Activated CD4-positive, CD25-positive, alpha-beta regulatory T cell treated with anti-CD3 and anti-CD28 coated beads, Interleukin-2, amount 50 U/mL, for 16 hours (primary cell): ENCODE data around the gene CSTF1.
"Not testable (repeated sequence)": the region's sequence is repeated elsewhere in the genome, so short reads cannot be mapped to it uniquely, and the experiment has no call there.

ENCODE experiments used
- DNase-seq: peaks from one replicate; pipeline ENCODE4 v3.0.0-alpha.2; 2020; ENCODE audit warnings: low read depth, low spot score

The CSTF1 gene

GRCh38 chr20:56406910-56407309 lies 14.5 kb downstream of the CSTF1 start:
- DNase-seq: no peak

- DNase-seq: no peak
Observed at GRCh38 chr20:56409521-56409920, 17.1 kb downstream of the CSTF1 start.

GRCh38 chr20:56409956-56410355 lies 17.5 kb downstream of the CSTF1 start:
- DNase-seq: no peak

- not testable (repeated sequence) for DNase-seq
Observed at GRCh38 chr20:56411287-56411686, 18.8 kb downstream of the CSTF1 start.

GRCh38 chr20:56411759-56412472 lies 19.5 kb downstream of the CSTF1 start, which contains the start of gene CASS4:
TSS of gene CASS4 (plus strand) at chr20:56412260. CDS start at chr20:56412459, 199 bp downstream.
- DNase-seq: no peak

GRCh38 chr20:56412473-56412790 lies 20.0 kb downstream of the CSTF1 start:
- DNase-seq: no peak

GRCh38 chr20:56412949-56413348 lies 20.5 kb downstream of the CSTF1 start:
- no peak for DNase-seq

GRCh38 chr20:56414842-56415765 lies 22.7 kb downstream of the CSTF1 start:
- no peak for DNase-seq

- no peak for DNase-seq
Observed at GRCh38 chr20:56417402-56417801, 25.0 kb downstream of the CSTF1 start.

GRCh38 chr20:56417911-56418310 lies 25.5 kb downstream of the CSTF1 start:
- no peak for DNase-seq

GRCh38 chr20:56418385-56418861 lies 26.0 kb downstream of the CSTF1 start:
- DNase-seq: no peak

GRCh38 chr20:56420028-56420427 lies 27.6 kb downstream of the CSTF1 start:
- DNase-seq: no peak

GRCh38 chr20:56420940-56421688 lies 28.7 kb downstream of the CSTF1 start:
- no peak for DNase-seq

- DNase-seq: no peak
Observed at GRCh38 chr20:56422076-56422823, 29.8 kb downstream of the CSTF1 start.

GRCh38 chr20:56422824-56423189 lies 30.4 kb downstream of the CSTF1 start:
- DNase-seq: no peak

- DNase-seq: no peak
Observed at GRCh38 chr20:56423211-56423610, 30.8 kb downstream of the CSTF1 start.

GRCh38 chr20:56423886-56424285 lies 31.4 kb downstream of the CSTF1 start:
- DNase-seq: no peak

- DNase-seq: no peak
Observed at GRCh38 chr20:56424931-56425330, 32.5 kb downstream of the CSTF1 start.

- no peak for DNase-seq
Observed at GRCh38 chr20:56426026-56426425, 33.6 kb downstream of the CSTF1 start.

GRCh38 chr20:56426926-56427325 lies 34.5 kb downstream of the CSTF1 start:
- DNase-seq: no peak

- DNase-seq: no peak
Observed at GRCh38 chr20:56427797-56428196, 35.4 kb downstream of the CSTF1 start.
